Activated T-helper 9 cell treated with anti-CD3 and anti-CD28 coated beads, Interleukin-2, amount 50 U/mL, for 16 hours (primary cell): Measurements from ENCODE around the gene FAHD2A.
"Not testable (repeated sequence)": the region's sequence is repeated elsewhere in the genome, so short reads cannot be mapped to it uniquely, and the experiment has no call there.

Experiments
- DNase-seq: peaks from one replicate; pipeline ENCODE4 v3.0.0-alpha.2; 2020; ENCODE audit warnings: low read depth

Gene FAHD2A

GRCh38 chr2:95376311-95377215 is 25.9 kb upstream of the FAHD2A start:
- no peak for DNase-seq

- no peak for DNase-seq
Measured at GRCh38 chr2:95377216-95378123, 25.0 kb upstream of the FAHD2A start.

- DNase-seq = not testable (repeated sequence)
Measured at GRCh38 chr2:95378281-95378680, 24.2 kb upstream of the FAHD2A start.

GRCh38 chr2:95379371-95379831 is 23.1 kb upstream of the FAHD2A start:
- DNase-seq = no peak

GRCh38 chr2:95380280-95380679 is 22.2 kb upstream of the FAHD2A start:
- no peak for DNase-seq

GRCh38 chr2:95380731-95381130 is 21.8 kb upstream of the FAHD2A start:
- no peak for DNase-seq

GRCh38 chr2:95381212-95382191 is 21.0 kb upstream of the FAHD2A start:
- DNase-seq = no peak

GRCh38 chr2:95382192-95382591 is 20.3 kb upstream of the FAHD2A start:
- DNase-seq = no peak

- DNase-seq = no peak
Measured at GRCh38 chr2:95382686-95383634, 19.5 kb upstream of the FAHD2A start.

GRCh38 chr2:95383635-95384027 is 18.9 kb upstream of the FAHD2A start:
- no peak for DNase-seq

- no peak for DNase-seq
Measured at GRCh38 chr2:95384854-95385569, 17.5 kb upstream of the FAHD2A start.

GRCh38 chr2:95385570-95385984 is 16.9 kb upstream of the FAHD2A start:
- DNase-seq = no peak

- no peak for DNase-seq
Measured at GRCh38 chr2:95386031-95386430, 16.5 kb upstream of the FAHD2A start.

GRCh38 chr2:95387358-95387757 is 15.2 kb upstream of the FAHD2A start:
- DNase-seq = no peak

GRCh38 chr2:95388091-95388692 is 14.3 kb upstream of the FAHD2A start:
- DNase-seq = no peak

GRCh38 chr2:95388856-95389244 is 13.7 kb upstream of the FAHD2A start:
- no peak for DNase-seq

- DNase-seq = no peak
Measured at GRCh38 chr2:95389245-95390119, 13.0 kb upstream of the FAHD2A start.

- no peak for DNase-seq
Measured at GRCh38 chr2:95390272-95390880, 12.1 kb upstream of the FAHD2A start.
